HCT116 (cell line): ENCODE measurements around the gene SCN7A.

Experiments
- CTCF ChIP-seq, 3 experiments: fragments of 200-600 bp in 1 of 3; sonication (generic) in 1 of 3; IDR thresholded peaks in 2 of 3; conservative IDR thresholded peaks in 1 of 3; 2 replicates each; pipeline ENCODE4 v1.5.1; 2012 to 2017; ENCODE audit warnings: low read depth in 2 of 3, low read length in 2 of 3, antibody characterized with exemption in 1 of 3, borderline replicate concordance in 1 of 3, control low read depth in 1 of 3, mild to moderate bottlenecking in 1 of 3, mixed read lengths in 1 of 3, mixed run types in 1 of 3, moderate library complexity in 1 of 3; ENCODE audit not compliant: insufficient read depth in 1 of 3
- EGR1 ChIP-seq: IDR thresholded peaks from 2 replicates; pipeline ENCODE4 v1.6.1; 2012; ENCODE audit warnings: low read depth
- JUND ChIP-seq: IDR thresholded peaks from 2 replicates; pipeline ENCODE4 v1.6.1; 2012
- MAX ChIP-seq: IDR thresholded peaks from 2 replicates; pipeline ENCODE4 v1.6.1; 2012
- POLR2A ChIP-seq: IDR thresholded peaks from 2 replicates; pipeline ENCODE4 v1.7.0; 2011; ENCODE audit warnings: borderline replicate concordance; ENCODE audit not compliant: insufficient read depth, insufficient read length; ENCODE audit errors: extremely low read depth
- RAD21 ChIP-seq: IDR thresholded peaks from 2 replicates; pipeline ENCODE4 v1.6.1; 2012; ENCODE audit warnings: low read depth, mild to moderate bottlenecking
- REST ChIP-seq: IDR thresholded peaks from 2 replicates; pipeline ENCODE4 v1.6.1; 2012; ENCODE audit warnings: low read depth
- SP1 ChIP-seq: IDR thresholded peaks from 2 replicates; pipeline ENCODE4 v1.6.1; 2012; ENCODE audit warnings: low read depth
- TCF7L2 ChIP-seq: IDR thresholded peaks from 2 replicates; pipeline ENCODE4 v1.7.0; 2011; ENCODE audit warnings: borderline replicate concordance, inconsistent platforms; ENCODE audit not compliant: insufficient read depth, insufficient read length; ENCODE audit errors: extremely low read depth
- YY1 ChIP-seq: IDR thresholded peaks from 2 replicates; pipeline ENCODE4 v1.6.1; 2011; ENCODE audit warnings: low read length, low read depth, moderate library complexity, mild to moderate bottlenecking; ENCODE audit not compliant: insufficient replicate concordance; ENCODE audit errors: extremely low read depth
- ZNF274 ChIP-seq: fragments of 200-500 bp; sonication (Bioruptor generic); IDR thresholded peaks from 2 replicates; pipeline ENCODE4 v1.6.1; 2014; ENCODE audit warnings: mild to moderate bottlenecking, low read depth, low read length, inconsistent platforms

- TF ChIP-seq POLR2A (no peak), SP1 (no peak), CTCF (IDR thresholded peaks at IDR 0.05 in 2 of 3, conservative IDR thresholded peaks at IDR 0.05 in 1 of 3; ENCODE audit: borderline replicate concordance in 1 of 3, insufficient read depth in 1 of 3, low read depth in 2 of 3, low read length in 2 of 3) (no peak), REST (no peak), ZNF274 (no peak), MAX (no peak), YY1 (no peak), RAD21 (no peak), EGR1 (no peak), TCF7L2 (no peak), JUND (no peak)
These were observed 108.7 kb downstream of the SCN7A start for GRCh38 chr2:166385313-166385712.
